Sciatic nerve (tissue), 2 donors: ENCODE measurements around the gene CDH8. TPM values are rescaled to one million over a fixed set of nuclear protein-coding genes. Genes with fewer than 3 reads are reported as not detected.

Experiments
- ATAC-seq: fragments of 200-7000 bp; cut with Tn5 transposase; one replicate; pipeline ENCODE4 v1.9.1; 2020; ENCODE audit warnings: mild to moderate bottlenecking, moderate library complexity
- DNase-seq: peaks from one replicate; pipeline ENCODE4 v3.0.0-alpha.2; 2020; ENCODE audit warnings: low spot score
- intact Hi-C: fragments of 100-400 bp; cut with DNase I; formaldehyde crosslinking; loops from one replicate; pipeline ENCODE4 v1.14.2; 2022
- total RNA-seq: library from RNA; stranded (reverse); fragmentation: NEBNext Ultra II Directional; extraction: Animal tissue kit (Norgen Biotek cat#: 25700); gene quantifications from one replicate; pipeline ENCODE4 v1.2.1, GENCODE V29; 2021
- donor health status: DM: no; HTN: no; CAD: no.
- donor health status: DM: no; HTN: no; CAD: no.

CDH8 gene
- total RNA-seq, 1 donor from 2014 or later: not detected

DNA sequence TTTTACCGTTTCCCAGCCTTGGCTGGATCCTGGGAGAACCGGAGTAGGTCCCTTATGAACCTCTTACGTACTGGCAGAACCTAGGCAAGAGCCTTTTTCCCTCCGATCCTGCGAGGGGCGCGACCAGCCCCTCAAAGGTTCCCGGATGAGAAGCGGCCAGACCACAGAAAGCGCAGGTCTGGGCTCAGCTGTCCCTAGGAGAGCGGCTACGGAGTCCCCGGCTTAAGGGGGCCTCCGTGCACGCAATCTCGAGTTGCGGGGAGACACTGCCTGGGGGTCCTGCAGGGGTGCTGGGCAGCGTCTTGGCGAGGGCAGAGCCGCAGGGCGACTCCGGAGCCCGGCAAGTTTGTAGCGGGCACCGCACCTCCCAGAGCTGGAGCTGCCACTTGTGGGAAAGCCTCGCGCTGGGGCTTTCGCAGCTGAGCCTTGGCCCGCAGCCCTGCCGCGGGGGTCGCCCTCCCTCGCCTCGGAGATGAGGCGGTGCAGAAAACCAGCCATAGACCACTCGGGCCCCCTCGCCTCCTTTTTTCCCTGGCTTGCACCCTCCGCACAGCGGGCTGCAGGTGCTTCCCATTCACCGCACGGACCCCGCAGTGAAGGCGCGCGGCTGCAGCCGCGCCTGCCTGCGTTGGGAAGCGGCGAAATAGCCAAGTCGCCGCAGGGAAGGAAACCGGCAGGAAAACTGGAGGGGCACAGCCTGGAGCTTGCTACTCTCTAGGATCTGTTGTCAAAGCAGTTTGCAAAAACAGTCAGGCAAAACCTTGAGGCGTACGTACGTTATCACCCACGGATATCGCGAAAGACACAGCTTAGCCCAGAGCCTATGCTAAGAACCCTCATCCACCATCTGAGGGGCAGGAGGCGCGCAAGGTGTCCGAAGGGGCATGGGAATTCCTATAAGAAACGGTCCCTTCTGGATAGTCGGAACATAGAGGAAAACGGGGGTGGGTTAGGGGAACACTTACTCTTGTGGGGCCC is 834 bp downstream of the CDH8 start:
- DNase-seq (no peak), ATAC-seq (no peak)
- intact Hi-C loops: no loop called here

DNA sequence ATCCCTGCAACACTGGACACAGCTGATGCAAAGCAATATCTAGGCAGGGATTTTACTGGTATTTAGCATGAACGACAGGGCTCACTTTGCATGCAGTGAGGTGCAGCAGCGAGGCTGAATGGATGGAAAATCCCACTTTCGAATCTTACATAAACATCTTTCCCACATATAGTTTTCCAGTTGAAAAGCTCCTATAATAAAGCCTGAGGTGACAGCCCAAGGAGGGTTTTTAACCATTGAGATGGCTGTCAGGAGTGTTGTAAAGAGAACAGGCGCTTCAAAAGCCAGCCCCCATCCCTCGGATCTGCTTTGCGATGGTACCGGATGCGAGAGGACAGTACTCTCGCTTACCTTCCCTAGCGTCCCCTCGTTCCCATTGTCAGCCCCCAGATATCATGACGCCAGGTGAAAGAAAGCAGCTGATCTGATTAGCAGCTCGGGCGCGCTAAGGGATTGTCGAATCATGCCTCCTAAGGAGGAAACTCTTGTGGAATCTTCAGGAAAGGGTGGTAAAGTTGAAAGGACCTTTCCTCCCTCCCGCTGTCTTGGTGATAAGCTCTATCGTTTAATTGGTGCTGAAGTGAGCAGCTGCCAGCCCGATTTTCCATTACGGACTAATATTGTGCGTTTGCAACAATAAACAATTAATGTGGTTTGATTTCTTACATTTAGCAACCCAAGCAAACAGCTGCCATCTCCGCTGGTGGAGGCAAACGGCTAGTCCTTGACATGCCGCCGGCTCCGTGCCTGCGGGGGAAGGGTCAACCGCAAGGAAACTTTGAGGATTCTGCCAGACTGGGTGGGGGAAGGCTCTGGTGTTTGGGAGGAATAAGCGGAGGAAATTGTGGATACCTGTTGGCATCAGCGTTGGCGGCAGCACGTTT is 1.8 kb downstream of the CDH8 start:
- ATAC-seq: no peak
- DNase-seq: no peak
- intact Hi-C loops: no loop called here

DNA sequence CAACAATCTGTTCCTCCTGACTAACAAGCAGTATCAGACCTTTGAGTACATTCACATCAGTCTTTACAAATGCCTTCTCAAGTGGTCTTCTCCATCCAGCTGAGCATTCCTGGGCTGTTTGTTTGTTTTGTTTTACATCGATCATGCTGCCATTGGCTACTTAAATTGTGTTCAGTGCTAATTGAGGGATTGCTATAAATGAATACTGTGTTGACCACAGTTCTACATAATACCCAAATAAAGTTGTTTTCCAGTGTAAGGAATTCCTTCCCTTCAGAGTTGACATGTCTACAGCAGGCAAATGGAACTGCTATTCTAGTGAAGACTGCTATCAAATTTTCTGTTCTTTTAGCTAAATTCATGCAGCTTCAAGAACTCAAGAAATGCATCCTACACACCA is 3.2 kb downstream of the CDH8 start:
- intact Hi-C loops: no loop called here
- ATAC-seq (no peak), DNase-seq (no peak)

DNA sequence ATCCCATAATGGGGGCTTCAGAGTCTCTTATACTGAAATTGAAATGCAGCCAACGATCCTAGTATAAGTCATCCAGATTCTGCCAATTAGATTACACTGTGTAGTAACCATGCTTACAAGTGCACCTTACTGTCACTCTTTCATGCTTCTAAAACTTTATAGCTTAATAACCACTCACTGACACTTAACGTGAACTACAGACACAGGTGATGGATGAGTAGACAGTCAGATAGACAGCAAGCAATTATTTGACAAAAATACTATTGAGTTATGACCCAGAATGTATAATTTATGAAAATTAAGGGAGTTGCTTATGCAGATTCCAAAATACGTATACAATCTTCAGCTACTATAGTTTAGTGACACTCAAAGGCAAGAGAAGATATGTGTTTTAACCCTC is 6.3 kb downstream of the CDH8 start:
- DNase-seq: no peak
- intact Hi-C loops: no loop called here

DNA sequence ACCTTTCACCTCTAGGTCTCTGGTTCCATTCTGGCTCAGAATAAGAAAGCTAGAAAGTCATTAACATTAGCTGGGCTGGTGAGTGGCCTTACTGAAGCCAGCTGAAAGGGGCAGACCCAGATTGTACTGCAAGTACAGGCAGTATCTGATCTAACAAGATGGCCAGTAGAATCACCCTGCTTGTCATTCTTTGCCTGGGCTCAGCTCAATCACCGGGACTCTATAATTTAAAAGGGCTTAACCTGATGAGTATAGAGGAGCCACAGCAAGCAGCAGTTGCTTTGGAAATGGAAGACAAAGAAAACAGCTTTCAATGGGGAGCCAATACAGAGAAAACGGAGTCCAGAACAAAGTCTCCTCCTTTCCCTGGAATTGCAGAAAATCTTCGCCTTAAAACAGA is 13.6 kb downstream of the CDH8 start:
- intact Hi-C loops: no loop called here
- no peak for ATAC-seq
- no peak for DNase-seq

More for the DNA sequence above, 6.3 kb downstream of the CDH8 start:
- no peak for ATAC-seq

DNA sequence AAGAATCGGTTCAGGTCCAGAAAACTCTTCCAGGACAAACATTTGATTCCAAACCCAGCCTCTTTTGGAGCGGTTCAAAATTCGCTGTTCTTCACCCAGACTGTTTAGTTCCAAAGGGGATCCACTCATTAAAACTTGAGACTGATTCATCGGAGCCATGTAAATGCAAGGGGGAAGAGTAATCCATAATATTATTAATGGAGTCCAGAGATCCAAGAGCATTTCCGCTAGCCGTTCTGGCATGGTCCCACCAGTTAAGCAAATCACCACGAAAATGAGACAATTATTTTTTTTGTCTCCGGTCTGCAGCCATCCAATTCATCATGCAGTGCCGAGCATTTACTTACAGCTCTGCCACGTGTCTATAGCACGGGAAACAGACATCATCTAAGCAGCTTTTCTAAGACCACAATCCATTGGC is 15.1 kb downstream of the CDH8 start:
- ATAC-seq: no peak
- no peak for DNase-seq
- intact Hi-C loops: no loop called here

DNA sequence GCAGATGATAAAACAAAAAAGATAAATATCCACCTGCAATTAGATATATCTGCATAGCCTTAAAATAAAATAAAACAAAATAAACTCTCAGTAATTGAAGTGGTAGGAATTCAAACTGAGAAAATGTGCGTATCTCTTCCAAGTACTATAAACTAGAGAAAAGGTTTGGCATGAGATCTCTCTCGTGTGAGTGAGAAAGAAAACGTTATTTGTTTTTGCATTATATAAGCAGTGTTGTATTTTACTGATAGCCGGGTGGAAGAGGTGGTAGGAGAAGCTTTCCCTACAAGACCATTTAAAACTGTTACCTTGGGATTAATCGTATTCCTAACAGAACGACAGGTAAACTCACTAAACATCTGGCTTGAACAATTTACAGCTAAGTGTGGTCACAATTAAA is 15.6 kb downstream of the CDH8 start:
- no peak for ATAC-seq
- intact Hi-C loops: no loop called here

DNA sequence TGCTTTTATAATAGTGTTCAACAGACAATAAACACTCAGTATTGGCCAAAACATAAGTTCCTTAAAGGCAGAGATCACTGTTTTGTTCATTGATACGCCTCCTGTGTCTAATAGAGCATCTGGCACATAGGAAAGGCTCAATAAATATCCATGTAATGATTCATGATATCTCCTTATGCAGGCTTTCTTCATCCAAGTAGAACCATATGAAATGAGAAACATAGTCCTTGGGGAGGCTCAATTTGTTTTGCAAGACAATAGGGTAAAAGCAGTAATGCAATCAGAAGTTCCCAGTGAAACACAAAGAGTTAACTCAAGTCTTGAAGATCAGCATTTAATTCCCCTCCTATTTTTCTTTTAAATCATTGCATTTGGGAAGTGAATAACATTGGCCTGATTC is 16.4 kb downstream of the CDH8 start:
- DNase-seq: no peak
- no peak for ATAC-seq
- intact Hi-C loops: no loop called here

More for the DNA sequence above, 15.6 kb downstream of the CDH8 start:
- no peak for DNase-seq

DNA sequence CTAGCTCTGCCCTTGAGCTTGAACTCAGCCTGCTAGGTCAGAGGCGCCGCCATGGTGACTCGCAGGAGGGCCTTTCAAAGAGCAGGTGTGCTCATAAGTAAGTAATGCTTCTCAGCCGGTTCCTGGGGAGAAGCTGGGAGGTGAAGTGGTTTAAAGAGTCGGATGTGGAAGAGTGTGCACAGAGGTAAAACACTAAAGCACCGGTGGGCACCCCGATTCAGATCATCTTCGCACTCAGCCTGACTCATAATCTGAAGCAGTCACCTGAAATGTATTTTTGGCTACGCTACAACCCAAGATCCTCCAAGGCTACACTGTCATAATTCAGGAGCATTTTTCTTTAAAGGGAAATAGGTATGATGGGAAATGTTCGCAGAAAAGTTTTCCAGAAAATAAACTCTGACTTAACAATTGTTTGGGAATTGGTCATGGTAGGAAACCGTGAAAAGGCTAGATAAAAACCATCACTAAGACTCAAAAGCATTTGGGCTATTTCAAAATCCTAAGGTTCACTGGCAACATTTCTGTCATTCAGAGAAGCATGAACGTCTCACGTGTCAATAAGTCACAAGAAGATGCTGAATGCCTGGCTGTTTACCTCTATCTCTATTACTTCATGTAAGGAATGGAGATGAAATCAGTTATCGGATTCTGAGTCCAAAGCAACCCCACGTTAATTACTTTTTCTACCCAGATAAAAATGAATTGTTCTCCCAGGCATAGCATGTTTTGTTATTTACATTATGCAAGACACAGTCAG is 17.8 kb downstream of the CDH8 start:
- DNase-seq: no peak
- intact Hi-C loops: no loop called here
- no peak for ATAC-seq

DNA sequence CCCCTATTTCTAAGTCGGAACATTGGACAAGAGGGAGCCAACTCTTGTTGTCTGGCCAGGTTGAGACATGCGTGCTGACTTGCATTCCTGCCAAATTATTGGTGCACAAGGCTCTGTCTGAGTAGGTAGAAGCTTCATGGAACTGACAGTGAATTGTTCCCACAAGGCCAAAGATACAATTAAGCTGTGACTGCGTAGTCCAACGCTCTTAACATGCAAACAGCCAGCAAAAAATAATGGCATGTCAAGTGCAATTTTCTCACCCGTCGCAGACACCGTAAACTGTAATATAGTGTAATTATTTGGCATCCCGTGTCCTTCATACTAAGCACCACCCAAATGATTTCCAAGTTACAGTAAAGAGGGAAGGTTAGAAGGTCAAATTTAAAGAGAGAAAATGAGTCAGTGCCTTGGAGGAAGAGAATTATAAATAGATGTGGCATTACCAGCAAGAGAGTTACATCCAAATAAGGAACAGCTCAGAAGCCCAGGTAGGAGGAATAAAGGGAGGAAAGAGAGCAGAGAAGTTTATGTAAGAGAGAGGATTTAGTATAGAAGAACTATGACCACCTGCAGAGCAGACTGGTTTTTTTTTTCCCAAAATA is 21.8 kb downstream of the CDH8 start:
- DNase-seq (no peak), ATAC-seq (no peak)
- intact Hi-C loops: no loop called here

DNA sequence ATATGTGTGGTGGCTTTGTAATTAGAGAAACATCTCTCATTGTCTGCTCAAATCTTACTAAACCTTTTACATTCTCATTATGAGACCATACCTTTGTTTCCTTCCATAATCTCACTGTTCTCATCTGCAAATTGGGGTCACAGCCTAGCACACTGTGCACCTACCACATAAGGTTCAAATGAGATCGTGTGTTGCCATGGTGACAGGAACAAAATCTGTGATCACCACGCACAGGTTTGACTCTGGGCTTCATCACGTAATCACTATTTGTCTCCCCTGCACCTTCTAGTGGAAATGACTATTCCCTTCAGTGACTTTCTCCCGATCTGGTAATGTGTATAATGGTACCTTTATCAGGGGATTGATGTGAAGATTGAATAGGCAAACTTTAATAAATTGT is 26.1 kb downstream of the CDH8 start:
- intact Hi-C loops: no loop called here
- ATAC-seq (no peak), DNase-seq (no peak)

DNA sequence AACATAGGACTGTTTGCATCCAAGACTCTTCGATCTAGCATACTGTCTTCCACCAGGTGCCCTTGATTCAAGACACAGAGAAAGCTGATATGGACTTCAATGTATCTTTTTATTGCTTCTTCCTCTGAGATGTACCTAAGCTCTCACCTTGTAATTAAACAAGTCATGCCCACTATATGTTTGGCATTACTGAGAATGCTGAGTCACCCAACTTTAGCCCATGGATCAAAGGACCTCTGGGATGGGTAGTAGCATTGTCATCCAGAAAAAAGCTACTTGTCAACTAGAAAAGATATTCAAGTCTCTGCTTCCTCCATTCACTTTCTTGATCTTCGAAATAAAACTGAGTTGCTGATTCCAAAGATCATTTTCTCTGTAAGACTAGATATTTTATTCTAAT is 37.8 kb downstream of the CDH8 start:
- intact Hi-C loops: no loop called here
- DNase-seq (no peak), ATAC-seq (no peak)

DNA sequence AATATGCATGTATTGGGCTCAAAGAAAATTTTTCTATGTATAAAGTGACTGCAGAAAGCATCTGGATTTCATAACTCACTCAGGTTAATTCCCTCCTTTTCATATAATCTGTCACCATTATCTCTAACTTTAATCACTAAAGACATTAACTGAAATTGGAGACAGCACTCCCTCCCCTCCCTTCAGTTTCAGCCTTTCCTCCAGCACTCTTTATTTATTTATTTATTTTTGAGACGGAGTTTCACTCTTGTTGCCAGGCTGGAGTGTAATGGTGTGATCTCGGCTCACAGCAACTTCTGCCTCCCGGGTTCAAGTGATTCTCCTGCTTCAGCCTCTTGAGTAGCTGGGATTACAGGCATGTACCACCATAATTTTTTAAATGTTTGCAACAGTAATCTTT is 43.1 kb downstream of the CDH8 start:
- no peak for ATAC-seq
- no peak for DNase-seq
- intact Hi-C loops: no loop called here

DNA sequence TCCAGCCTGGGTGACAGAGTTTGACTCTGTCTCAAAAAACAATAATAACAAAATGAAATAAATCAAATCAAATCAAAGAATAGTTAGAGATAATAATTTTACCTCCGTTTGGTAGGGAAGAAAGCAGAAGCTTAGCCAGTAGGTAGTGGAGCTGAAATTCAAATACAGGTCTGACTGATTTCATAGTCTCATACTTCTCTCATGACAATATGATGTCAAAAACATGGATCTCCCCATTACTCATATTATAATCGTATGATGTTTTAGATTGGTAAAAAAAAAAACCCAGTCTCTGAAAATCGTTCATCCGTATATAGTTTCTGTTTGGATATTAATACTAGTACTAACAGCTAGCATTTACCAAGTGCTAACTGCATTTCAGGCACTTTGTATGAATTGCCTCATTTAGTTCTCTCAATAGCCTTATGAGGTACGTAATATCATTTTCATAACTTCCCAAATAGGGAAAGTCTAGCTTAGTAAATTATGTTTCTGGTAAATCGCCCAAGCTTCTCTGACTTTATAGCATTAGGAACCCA is 48.7 kb downstream of the CDH8 start:
- no peak for DNase-seq
- no peak for ATAC-seq

DNA sequence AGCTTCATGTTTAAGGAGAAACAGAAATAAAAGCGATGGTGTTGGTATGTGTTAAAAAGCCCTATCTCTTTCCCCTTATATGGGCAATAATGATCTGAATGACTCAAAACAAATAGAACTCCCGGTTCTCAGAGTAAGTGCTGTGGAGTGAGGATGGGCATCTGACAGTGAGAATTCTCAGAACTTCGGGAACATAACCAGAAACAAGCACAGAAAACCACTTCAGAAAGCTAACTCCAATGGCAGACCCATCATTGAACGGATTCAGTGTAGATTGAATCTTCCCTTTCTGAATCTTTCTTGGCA is 67.2 kb downstream of the CDH8 start:
- intact Hi-C loops: no loop called here
- ATAC-seq: no peak
- DNase-seq: no peak

More for the DNA sequence above, 48.7 kb downstream of the CDH8 start:
- intact Hi-C loops: no loop called here

DNA sequence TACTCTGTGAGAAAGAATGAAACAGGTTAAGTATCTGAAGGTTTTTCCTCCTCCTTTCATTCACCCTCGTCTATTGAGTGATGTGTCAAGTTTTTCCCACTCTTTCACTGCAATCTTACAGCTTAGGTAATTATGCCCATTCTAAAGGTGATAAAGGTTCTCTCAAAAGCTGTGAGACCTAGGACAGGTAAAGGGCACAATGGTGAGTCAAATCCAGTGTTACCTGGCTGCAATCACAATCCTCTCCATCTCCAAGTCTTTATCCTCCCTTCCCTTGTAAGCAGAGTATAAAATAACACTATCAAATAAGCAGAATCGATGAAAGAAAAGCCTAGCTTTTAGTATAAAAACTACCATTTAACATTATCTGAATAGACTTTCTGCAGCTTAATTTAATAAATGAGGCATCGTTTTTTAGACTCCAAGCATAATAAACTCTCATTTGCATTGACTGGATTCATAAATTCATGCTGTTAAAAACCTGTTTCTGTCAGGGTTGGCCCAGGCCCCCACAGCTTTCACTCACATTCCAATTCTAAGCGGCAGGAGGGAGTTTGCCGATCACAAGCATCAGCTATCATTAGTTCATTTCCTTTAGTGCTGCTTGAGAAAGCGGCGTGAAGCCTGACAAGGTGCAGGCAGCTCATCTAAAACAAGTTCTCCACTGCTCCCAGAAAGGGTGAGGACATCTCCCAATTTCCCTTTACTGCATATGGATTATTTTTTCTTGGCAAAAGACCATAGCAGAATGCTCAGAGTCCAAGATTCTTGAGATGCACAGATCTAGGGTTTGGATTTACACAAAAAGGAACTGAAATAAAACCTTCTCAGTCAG is 67.8 kb downstream of the CDH8 start:
- intact Hi-C loops: no loop called here
- DNase-seq (no peak), ATAC-seq (no peak)

DNA sequence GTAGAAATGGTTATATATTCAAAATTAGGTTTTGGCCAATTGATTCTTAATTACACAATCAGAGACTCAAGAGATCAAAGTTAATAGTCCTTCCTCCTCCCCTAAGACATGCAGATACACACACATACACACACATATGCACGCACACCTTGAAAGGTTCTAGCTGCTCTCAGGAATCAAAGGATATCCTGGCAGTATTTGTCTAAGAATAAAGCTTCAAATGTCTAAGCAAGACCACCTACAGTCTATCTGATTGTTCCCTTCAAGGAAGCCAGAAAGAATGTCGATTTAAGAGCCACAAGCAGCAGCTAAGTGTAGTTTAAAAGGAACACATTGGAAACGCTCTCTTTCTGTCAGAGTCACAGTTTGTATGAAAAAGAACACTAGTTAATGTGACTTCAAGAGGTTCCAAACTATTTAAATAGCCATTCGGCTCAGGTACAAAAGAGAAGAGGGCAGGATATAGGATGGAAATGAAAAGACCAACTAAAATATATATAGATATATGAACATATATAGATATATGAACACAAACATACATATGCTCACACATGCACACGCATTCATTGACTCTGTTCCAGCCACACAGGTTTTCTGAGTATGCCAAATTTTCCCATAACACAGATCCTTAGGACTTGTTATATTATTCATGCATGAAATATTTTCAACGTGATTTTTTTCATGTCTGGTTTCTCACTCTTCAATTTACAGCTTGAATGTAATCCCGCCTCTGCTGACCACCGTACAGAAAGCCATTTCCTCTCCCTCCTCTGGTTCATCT is 79.0 kb downstream of the CDH8 start:
- intact Hi-C loops: no loop called here
- no peak for ATAC-seq
- DNase-seq: no peak
